Activated naive CD4-positive, alpha-beta T cell treated with Interleukin-2 at 50 U/mL for 16 hours (primary cell): ENCODE data around the gene CDH23.

Experiments used
- DNase-seq: peaks from one replicate; pipeline ENCODE4 v3.0.0-alpha.2; 2020

The CDH23 gene

DNA sequence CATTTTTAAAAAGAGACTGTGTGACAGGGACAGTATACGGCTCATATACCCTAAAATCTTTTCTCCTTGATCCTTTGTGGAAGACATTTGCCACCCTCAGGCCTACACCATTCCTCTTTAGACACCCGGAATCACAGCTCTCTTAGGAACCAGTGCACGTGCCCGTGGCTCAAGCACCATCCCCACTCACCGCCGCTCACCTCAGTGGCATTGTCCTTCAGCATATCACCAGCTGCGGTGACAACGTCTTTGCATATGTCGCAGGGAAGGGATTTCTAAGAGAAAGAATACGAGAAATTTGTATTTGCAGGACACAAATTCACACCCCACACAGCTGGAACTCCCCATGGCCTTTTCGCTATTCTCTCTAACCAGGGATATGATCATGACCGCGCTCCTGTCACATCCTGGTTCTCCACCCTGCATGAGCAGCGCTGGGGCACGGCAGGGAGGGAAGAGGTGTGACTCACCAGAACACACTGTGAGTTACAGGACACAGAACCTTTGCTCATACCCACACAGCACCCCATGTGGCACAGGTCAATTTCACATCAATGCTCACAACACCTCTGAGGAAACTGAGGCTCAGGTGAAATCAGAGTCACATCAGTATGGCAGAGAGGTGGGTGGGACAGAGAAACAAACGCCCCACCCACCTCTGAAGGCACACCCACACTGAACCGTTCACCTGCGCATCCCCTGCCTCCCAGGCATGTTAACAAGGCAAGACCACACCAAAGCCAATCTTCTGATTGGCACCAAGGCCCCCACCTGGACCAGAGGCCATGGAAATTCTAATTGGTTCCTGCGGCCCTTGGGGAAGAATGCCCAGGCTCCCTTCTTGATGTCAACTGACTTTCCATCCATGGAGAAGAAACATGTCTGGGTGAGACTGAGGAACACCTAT lies 435.2 kb downstream of the CDH23 start:
- DNase-seq, result no peak

DNA sequence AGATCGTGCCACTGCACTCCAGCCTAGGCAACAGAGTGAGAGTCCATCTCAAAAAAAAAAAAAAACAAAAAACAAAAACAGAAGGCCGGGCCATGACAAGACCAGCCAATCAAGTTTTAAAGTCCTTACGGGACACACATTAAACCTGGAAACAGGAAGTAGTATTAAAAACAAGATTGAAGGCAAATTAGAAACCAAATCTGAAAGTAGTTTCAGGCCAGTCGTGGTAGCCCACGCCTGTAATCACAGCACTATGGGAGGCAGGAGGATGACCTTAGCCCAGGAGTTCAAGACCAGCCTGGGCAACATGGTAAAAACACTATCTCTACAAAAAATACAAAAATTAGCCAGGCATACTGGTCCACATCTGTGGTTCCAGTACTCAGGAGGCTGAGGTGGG lies 436.2 kb downstream of the CDH23 start:
- DNase-seq, result no peak

DNA sequence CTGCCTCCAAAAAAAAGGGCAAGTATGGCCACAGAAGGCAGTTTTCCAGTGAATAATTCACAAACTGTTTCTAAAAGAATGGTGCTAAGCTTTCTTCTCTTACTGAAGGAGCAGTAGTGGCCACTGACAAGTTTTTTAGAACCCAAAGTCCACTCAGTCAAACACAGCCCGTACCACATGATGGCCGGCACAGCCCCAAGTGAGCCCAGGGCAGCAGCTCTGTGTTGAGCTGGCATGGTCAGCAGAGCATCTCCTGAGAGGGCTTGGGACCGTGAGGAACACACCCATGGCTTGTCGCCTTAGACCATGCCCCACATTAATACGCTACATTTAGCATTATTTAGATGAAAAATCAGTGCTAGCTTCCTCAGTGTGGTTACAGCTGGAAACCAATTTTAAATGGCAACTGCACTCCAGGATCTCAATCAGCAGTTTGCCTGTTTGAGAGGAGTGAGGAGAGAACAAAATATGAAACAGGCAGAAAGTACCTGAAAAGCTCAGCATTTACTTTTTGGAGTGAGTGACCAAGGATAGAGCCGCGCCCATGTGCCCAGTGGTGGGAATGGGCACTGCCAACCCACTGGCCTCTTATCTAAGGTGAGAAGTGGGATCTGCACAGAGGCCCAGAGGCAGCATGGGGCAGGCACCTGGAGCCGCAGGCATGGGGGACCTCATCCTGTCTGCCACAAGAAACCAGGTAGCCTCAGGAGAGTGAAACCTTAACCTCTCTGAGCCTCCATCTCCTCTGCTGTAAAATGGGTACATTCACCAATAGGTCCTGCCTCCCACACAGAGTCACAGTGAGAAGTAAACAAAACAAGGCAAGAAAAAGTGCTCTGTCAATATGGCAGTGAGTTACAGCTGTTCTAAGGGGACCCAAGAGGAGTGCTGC lies 437.0 kb downstream of the CDH23 start:
- DNase-seq, result no peak

DNA sequence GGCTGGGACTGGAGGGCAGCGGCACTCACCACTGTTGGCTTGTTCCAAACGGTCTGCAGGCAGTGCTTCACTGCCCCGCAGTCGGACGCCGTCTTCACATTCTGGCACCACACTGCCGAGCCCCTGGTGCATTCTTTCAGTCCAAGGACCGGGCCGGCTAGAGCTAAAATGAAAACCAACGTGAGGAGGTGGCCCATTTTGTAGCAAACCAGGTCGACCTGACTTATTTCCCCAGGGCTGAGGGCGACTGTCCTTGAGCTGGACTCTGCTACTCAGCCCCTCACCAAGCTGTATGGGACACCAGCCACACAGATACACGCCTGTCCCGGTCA lies 437.6 kb downstream of the CDH23 start:
- no peak for DNase-seq

DNA sequence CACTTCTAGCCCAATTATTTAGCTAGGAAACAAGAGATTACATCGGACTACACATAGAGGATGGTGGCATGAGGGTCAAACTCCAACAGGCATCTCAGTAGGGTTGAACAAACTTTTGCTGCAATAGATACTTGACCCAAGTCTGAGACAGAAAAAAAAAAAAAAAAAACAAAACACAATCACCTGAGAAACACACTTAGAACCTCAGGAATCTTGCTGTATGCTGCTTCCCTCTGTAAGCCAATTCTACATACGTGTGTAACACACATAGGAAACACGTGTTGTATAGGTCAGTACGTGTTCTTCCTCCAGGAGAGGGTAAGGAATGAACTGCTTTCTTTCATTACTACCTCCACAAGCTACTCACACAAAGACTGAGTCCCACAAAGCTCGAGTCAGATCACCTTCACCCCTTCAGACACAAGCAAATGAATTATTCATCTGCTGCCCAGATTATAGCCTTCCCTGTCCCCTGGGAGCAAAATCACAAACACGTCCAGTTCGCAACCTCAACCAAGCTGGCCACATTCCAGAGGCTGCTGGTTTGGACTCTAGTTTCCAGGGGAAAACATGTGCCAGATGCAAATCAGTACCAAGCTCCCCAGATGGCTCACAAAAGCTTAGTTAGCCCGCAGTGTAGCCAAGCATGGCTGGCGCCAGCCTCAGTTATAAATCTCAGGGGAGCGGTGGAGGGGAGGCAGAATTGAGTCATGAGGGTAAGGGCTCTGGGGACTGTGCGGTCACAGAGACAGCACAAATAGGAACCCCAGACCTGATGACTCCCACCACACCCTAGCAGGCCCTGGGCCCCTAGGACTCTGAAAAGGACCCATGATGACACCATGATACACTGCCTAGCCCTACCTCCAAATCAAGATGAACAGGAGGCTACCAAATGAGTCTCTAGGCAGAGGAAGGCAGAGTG lies 439.2 kb downstream of the CDH23 start:
- DNase-seq, result no peak

DNA sequence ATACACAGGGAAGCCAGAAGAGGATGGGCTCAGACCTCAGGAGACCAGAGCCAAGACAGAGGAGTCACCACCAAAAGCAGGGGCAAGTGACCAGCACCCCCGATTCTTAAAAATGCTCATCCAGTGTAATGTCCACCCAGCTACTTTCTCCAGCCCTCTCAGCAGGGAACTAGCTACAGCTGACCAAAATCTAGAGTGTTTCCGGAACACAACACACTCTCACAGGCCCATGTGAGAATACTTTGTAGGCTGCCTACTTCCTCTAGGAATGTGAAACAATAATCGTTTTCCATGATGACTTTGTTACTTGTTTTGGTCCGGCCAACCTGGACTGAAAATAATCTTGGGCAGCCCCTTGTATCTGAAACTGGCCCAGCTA lies 439.9 kb downstream of the CDH23 start:
- no peak for DNase-seq

DNA sequence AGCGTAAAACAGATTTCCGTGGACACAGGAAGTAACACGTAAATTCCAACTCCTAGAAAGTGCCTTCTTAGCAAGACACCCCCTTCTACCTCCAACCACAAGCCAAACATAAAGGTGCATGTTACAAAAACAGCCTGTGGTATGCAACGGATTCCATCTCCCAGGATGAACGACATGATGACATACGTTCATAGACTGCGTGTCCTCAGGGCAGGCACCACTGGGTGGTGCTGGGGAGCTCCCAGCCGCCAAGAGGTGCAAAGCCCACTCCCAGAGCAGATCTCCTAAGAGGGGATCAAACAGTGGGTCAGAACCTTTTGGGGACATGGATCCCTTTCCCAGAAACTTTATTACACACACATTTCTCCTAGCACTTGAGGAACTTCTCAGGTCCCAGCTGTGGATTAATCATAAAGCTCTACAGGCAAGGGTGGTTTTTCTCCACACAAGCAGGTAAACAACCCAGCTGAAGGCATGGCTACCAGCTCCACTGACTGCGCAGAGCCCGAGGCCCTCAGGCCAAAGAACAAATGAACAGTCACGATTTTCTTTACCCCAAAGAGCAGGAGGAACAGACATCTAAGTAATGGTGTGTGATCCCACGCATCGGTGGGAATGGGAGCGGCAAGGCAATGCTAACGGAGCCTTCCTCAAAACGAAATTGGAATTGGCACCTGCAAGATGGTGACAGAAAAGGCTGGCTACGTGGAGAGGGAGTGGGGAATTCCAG lies 440.5 kb downstream of the CDH23 start:
- DNase-seq, result no peak

DNA sequence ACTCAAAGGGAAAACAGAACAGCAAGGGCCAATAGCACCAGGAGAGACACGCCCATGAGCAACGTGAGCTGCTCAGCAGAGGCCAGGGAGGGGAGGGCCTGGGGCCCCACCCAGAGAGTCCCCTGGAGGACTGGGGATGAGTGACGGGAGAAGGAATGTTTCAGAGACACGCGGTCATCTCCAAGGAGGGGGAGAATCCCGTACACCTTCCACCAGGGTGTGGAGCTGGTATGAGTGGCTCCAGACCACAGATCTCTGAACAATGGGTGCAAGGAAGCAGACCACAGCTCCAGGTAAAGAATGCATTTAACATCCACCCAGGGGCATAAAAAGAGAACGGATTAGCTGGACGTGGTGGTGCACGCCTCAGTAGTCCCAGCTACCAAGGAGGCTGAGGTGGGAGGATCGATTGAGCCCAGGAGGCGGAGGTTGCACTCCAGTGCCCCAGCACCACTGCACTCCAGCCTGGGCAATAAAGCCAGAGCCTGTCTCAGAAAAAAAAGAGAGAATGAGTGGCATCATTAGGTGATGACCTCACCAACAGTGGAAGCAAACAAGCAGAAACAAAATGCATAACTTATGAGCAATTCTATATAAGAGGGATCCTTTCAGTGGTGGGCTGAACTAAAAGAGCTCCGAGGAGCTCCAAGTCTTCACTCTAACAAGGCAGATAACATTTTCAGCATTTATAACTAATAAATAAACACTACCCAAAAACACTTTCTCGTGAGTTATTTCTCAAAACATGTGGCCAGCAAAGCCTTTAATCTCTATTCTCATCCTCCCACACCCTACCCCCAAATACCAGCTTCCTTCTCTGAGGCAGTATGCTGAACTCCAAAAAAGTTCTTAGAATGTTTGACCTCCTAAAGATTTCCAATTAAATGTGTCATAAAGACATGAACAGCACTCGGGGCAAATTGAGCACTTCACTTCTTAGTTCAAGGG lies 441.8 kb downstream of the CDH23 start:
- no peak for DNase-seq

DNA sequence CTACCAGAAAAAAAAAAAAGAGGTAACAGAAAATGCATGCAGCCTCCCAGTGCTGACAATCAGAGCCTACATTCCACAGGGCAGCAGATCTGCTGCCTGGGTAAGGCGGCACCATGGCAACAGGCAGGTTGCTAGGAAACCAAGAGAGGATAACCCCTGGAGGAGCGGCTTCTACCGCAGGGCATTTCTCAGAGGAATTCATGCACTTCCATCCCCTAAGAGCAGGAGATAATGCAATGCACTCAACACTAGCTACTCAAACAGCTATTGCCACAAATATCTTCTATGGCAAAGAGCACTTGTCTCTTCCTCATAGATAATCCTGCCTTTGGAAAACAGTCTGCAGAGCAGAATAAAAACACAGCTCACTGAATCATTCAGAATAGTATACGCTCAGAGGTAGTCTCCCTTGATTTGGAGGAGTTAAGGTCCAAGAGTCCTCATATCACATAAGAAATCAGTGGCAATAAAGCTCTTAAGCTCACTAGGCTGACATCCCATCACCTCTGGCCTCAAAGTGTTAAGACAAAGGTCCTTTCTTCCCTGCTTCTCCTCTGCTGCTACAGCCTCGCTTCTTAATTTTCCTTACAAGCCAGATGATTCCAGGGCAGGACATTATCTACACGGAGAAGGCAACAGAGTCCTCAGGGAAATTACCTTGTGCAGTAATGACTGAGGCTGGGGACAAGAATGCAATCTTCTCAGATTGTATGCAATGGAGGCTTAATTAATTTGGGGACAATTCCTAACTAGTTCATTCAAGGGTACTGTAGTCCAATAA lies 443.6 kb downstream of the CDH23 start:
- DNase-seq, result no peak

DNA sequence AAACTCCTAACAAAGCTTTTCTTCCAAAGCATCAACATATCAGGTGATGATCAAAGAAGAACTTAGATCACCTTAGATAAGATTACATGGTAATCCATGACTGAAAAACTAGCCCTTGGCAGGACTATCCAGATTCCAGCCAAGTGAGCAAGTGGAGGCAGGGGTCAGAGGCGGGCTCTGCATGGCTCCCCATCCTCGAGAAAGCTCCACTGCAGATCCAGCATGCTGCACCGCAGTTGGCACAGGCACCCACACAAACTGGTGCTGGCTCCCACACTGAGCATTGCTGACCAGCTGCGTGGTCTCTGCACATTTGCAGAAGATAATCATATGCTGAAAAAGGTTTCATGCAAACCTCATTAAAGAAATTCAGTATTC lies 444.2 kb downstream of the CDH23 start:
- no peak for DNase-seq

DNA sequence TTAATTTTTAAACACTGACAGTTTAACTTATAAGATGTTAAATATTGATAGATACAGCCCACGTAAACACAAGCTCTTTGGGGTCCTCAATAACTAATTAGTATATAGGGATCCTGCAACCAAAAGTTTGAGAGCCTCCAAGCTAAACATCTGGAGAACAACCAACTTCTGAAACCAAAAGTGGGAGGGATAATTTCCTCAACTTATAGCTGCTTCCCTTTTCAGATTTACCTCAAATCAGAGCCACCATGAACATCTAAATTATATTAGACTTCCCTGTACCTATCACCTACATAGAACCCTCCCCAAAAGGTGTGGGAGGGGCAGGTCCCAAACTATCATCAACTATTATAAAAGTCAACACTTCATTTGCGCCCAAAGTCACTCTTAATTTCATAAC lies 445.7 kb downstream of the CDH23 start:
- no peak for DNase-seq

DNA sequence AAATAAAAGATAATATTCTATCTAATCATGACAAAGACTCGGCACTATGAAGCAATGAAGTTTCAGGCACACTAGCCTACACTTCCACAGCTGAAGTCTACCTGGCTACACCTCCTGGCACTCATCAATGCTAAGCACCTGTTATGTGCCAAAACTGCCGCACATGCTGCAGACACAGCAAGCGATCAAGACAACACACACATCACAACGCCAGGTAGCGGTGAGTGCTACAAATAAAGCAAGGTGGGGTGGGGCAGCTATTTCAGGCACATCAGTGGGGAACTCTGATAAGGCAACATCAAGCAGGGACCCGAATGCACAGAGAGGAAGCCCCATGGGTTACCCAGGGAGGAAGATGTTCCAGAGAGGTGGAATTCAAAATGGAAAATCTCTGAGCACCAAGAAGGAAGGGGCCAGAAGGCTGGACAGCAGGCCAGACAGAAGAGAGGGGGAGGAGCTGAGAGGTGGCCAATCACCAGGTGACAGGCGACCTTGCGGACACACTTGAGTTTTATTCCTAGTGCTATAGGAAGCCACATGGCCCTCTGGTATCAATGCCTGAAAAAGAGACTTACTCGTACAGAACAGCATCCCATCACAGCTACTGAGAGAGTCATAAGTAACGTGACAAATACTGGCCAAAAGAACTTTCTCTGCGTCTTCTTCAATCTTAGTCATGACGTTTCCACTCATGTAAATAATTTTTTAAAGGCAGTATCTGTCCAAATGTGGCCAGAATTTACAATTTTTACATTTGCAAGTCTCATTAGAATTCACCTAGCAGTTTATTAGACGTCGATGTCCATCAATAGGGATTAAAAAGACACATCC lies 446.4 kb downstream of the CDH23 start:
- DNase-seq, result no peak

DNA sequence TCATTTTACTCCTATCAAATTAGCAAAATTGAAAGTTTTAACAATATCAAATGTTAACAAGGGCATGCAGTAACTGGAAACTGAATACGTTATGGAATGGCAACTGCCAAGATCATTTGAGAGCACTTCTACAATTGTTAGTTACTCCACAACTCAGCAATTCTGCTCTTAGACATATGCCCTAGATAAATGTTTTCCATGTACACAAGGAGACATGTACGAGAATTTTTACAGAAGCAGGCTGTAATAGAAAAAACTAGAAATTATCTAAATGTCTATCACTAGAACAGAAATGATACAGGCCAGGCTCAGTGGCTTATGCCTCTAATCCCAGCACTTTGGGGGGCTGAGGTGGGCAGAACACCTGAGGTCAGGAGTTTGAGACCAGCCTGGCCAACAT lies 447.4 kb downstream of the CDH23 start:
- DNase-seq, result no peak

DNA sequence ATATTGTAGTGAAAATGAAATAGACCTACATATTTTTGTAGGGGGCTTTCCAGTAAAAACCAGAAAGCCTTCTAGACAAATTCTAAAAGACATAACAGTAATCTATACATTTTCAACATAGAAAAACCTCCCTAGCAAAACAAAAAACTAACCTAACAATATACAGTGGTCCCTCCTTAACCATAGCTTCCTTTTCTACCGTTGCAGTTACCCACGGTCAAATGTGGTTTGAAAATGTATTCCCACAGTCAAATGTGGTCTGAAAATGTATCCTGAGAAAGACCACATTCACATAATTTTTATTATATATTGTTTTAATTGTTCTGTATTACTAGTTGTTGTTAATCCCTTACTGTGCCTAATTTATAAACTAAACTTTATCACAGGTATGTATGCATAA lies 448.0 kb downstream of the CDH23 start:
- no peak for DNase-seq

DNA sequence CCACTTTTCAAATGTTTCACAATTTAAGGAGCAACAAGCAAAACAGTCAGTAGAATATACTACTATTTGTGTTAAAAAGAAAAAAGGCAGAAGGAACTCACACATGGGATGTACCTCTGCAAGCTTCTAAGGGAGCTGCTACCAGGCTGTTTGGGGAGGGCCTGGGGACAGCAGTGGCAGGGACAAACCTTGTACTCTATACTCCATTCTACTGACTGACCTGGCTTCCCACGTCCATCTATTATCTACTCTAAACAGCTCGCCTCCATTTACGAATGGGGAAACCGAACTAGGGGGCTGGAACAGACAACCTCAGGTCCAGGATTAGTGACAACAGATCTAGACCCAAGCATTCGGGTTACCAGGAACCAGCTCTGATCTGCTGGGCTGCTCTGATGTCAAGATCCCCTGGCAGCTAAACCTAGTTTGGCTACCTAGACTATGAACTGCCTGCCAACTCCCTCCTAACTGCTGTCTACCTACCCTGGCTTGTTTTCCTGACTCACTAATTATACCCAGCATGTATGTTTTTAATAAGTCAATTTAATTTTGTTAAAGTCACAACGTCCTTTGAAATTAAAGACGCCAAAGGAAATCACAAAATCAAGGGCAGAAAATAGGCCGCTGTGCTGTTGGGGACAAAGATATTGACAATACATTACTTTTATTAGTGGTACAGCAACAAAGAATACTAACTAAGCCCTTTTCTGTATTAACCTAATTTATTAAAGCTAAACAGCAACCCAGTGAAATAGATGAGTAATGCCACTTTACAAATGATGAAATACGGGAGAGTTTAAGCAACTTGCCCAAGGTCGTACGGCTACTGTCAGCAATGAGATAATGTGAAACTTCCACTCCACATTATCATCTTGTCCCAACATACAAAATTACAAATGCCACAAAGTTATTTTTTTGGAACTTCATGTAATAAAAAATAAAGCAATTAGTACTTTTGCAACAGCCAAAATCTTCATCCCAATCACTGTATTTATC lies 449.0 kb downstream of the CDH23 start:
- no peak for DNase-seq

DNA sequence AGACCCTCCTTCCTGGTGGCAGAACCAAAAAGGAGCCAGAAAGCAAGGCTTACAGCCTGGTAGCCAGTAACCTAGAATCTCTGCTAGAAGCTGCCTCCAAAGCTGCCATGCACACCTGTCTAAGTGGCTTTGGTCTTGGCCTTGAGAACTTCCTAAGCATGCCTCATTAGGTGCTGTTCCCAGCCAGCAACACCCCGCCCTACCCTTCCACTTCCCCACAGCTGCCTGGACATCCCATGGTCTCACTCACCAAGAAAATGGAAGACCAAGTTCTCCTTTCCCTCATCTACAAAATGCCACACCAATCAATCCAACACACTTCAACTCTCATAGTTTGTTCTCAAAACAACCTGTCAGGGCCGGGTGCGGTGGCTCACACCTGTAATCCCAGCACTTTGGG lies 450.1 kb downstream of the CDH23 start:
- DNase-seq, result no peak

DNA sequence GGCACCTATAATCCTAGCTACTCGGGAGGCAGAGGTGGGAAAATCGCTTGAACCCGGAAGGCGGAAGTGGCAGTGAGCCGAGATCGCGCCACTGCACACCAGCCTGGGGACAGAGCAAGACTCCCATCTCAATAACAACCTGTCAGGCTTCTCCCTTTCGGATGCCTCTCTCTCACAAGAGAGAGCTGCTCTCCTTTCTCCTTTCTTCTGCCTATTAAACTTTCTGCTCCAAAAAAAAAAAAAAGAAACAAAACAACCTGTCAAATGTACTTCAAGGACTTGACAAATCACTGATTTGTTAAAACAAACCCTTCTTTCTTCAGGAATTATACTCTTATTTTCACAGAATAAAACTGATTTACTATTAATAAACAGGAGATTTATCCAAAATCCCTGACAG lies 450.7 kb downstream of the CDH23 start:
- DNase-seq, result no peak
